LNCAP (cell line): ENCODE data around the gene TSKU.

Source experiments
- CTCF ChIP-seq: fragments of 450-650 bp; IDR thresholded peaks from 2 replicates; pipeline ENCODE4 v1.5.1; 2017; ENCODE audit warnings: mild to moderate bottlenecking

The TSKU gene

GRCh38 chr11:76762867-76763572, 20.1 kb upstream of the TSKU start:
- TF ChIP-seq CTCF = no peak

GRCh38 chr11:76763573-76764346, 19.4 kb upstream of the TSKU start:
- no peak for TF ChIP-seq CTCF

GRCh38 chr11:76764941-76765665, 18.1 kb upstream of the TSKU start:
- no peak for TF ChIP-seq CTCF

- no peak for TF ChIP-seq CTCF
Observed at GRCh38 chr11:76765863-76766350, 17.2 kb upstream of the TSKU start.

GRCh38 chr11:76766521-76766920, 16.6 kb upstream of the TSKU start:
- TF ChIP-seq CTCF = no peak

- TF ChIP-seq CTCF = no peak
Observed at GRCh38 chr11:76767659-76768058, 15.5 kb upstream of the TSKU start.

- TF ChIP-seq CTCF = no peak
Observed at GRCh38 chr11:76768088-76768908, 14.9 kb upstream of the TSKU start.
